ENCODE data around the gene CRYM. TPM values are rescaled to one million over a fixed set of nuclear protein-coding genes. Genes with fewer than 3 reads are reported as not detected.

Gene CRYM
- total RNA-seq, 1 donor from 2014 or later, result not detected

GRCh38 chr16:21214086-21214485, 64.0 kb downstream of the CRYM start:
- Histone ChIP-seq H3K36me3 (ENCODE audit: control insufficient read depth in 3 of 3, insufficient read depth in 3 of 3, low read length in 3 of 3) (no peaks in the 10 kb centered on the region), H3K9me3 (ENCODE audit: control insufficient read depth in 3 of 3, low read length in 3 of 3) (no peaks in the 10 kb centered on the region), H3K27me3 (ENCODE audit: control insufficient read depth in 3 of 3, insufficient read depth in 3 of 3, low read length in 3 of 3) (no peaks in the 10 kb centered on the region), H3K27ac (ENCODE audit: low read depth, low read length) (no peak overlapping the region), H3K4me1 (ENCODE audit: control insufficient read depth in 3 of 3, insufficient read depth in 3 of 3, low read length in 3 of 3) (no peaks in the 10 kb centered on the region), H3K4me3 (ENCODE audit: low read length in 3 of 3) (no peak overlapping the region), H3K9ac (ENCODE audit: low read depth in 1 of 3, low read length in 3 of 3) (no peak overlapping the region)

- no peak within 1 kb of the TSS for H3K4me3 ChIP-seq (ENCODE audit: low read length in 3 of 3)
- no peaks in the 10 kb centered on the region for H3K9me3 ChIP-seq (ENCODE audit: control insufficient read depth in 3 of 3, low read length in 3 of 3)
- H3K9ac ChIP-seq (ENCODE audit: low read depth in 1 of 3, low read length in 3 of 3), result no peak within 1 kb of the TSS
- H3K4me1 ChIP-seq (ENCODE audit: control insufficient read depth in 3 of 3, insufficient read depth in 3 of 3, low read length in 3 of 3), result no peaks in the 10 kb centered on the region
- no peaks in the 10 kb centered on the region for H3K36me3 ChIP-seq (ENCODE audit: control insufficient read depth in 3 of 3, insufficient read depth in 3 of 3, low read length in 3 of 3)
- H3K27me3 ChIP-seq (ENCODE audit: control insufficient read depth in 3 of 3, insufficient read depth in 3 of 3, low read length in 3 of 3), result no peaks in the 10 kb centered on the region
- H3K27ac ChIP-seq (ENCODE audit: low read depth, low read length), result no peak within 1 kb of the TSS
These were observed 66.6 kb downstream of the CRYM start, which contains the start of gene ZP2 for GRCh38 chr16:21211486-21211885. Gene ZP2 (minus strand): TSS chr16:21211574. CDS start chr16:21211547, 27 bp downstream.

Other genes with a start within 250 kb of the CRYM start
- gene DNAH3, start 127.4 kb downstream of the CRYM start, total RNA-seq, result 1.0 TPM
- gene LDAF1, start 119.6 kb downstream of the CRYM start, total RNA-seq, result 90.8 TPM
- 0.52 TPM for gene ZP2, start 66.7 kb downstream of the CRYM start, total RNA-seq
- gene ANKS4B, start 44.6 kb downstream of the CRYM start, total RNA-seq, result not detected

Measured in skeletal muscle tissue (tissue), 4 donors.